ENCODE results near the gene POR.

GRCh38 chr7:75889223-75889825, 25.6 kb upstream of the POR start:
- TF ChIP-seq ZFP3 (CRISPR knock-in tag; IDR thresholded peaks at IDR 0.05) (no peak), TCF4 (CRISPR knock-in tag; IDR thresholded peaks at IDR 0.05; ENCODE audit: borderline replicate concordance) (no peak), POU6F1 (CRISPR knock-in tag; IDR thresholded peaks at IDR 0.05; ENCODE audit: borderline replicate concordance, low read depth) (no peak), RARB (CRISPR knock-in tag; IDR thresholded peaks at IDR 0.05) (no peak), ISL1 (CRISPR knock-in tag; IDR thresholded peaks at IDR 0.05) (no peak), ZNF70 (CRISPR knock-in tag; IDR thresholded peaks at IDR 0.05) (no peak), CREB5 (CRISPR knock-in tag; IDR thresholded peaks at IDR 0.05; ENCODE audit: low read depth) (no peak), CSRNP3 (CRISPR knock-in tag; IDR thresholded peaks at IDR 0.05) (no peak)
